Effector memory CD8-positive, alpha-beta T cell (primary cell): ENCODE results near the gene FURIN.

Experiments used
- ATAC-seq: fragments of 150-1000 bp; cut with Tn5 transposase; replicated peaks from 2 replicates; pipeline ENCODE4 v1.10.0; 2021; ENCODE audit warnings: mild to moderate bottlenecking, moderate library complexity
- DNase-seq, 3 experiments: peaks; one replicate each; pipeline ENCODE4 v3.0.0; 2021
- H3K27ac Mint-ChIP-seq, 2 donors: one replicate each; pipeline ENCODE4 v1.8.0; 2022; ENCODE audit warnings: mild to moderate bottlenecking in 2 of 2, mixed read lengths in 2 of 2, moderate library complexity in 2 of 2
- H3K27me3 Mint-ChIP-seq, 2 donors: one replicate each; pipeline ENCODE4 v1.8.0; 2022; ENCODE audit warnings: mixed read lengths in 2 of 2
- H3K36me3 Mint-ChIP-seq: one replicate; pipeline ENCODE4 v1.8.0; 2022; ENCODE audit warnings: mild to moderate bottlenecking, moderate library complexity, mixed read lengths; ENCODE audit not compliant: insufficient read depth
- H3K4me1 Mint-ChIP-seq, 2 donors: one replicate each; pipeline ENCODE4 v1.8.0; 2022; ENCODE audit warnings: low read depth in 2 of 2, mixed read lengths in 2 of 2
- H3K4me3 Mint-ChIP-seq, 2 donors: one replicate each; pipeline ENCODE4 v1.8.0; 2022; ENCODE audit warnings: mild to moderate bottlenecking in 2 of 2, mixed read lengths in 2 of 2, moderate library complexity in 2 of 2
- H3K9me3 Mint-ChIP-seq, 2 donors: one replicate each; pipeline ENCODE4 v1.8.0; 2022; ENCODE audit warnings: mixed read lengths in 2 of 2

Gene FURIN

GRCh38 chr15:90855139-90855538, 13.2 kb upstream of the FURIN start:
- Mint-ChIP-seq H3K27ac (peak overlapping the region; percentile 56 to 85), H3K4me3 (peak overlapping the region in 1 of 2 donors; percentile 48), H3K4me1 (peaks cover 27 to 64% of the 10 kb centered on the region in 2 donors), H3K9me3 (no peaks in the 10 kb centered on the region), H3K27me3 (peaks cover 7 to 8% of the 10 kb centered on the region in 2 donors), H3K36me3 (peaks cover 45% of the 10 kb centered on the region)
- ATAC-seq (no peak), DNase-seq (no peak)

DNA sequence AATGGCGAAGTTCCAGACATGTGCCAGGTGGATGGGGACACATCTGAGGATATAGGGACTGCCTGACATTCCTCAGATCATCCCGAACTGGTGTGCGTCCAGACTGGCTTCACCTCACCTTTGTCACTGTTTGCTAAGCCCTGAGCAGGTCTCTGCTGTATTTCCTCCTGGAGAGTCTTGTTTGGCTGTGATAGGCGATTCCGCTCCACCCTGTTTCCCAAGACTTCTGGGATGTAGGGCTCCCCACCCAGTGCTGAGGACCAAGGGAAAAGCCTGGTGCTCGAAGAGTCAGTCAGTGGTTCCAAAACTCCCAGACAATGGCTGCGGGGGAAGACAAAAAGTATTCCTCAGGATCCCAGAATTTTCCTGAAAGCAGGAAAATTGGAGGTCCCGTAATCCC, 11.1 kb upstream of the FURIN start:
- no peak for DNase-seq

GRCh38 chr15:90857883-90858443, 10.4 kb upstream of the FURIN start:
- Mint-ChIP-seq H3K27me3 (no peaks in the 10 kb centered on the region), H3K4me1 (peaks cover 12 to 43% of the 10 kb centered on the region in 2 donors), H3K27ac (peak overlapping the region; percentile 29 to 85), H3K4me3 (peak overlapping the region in 1 of 2 donors; percentile 51), H3K9me3 (no peaks in the 10 kb centered on the region), H3K36me3 (peaks cover 24% of the 10 kb centered on the region)
- DNase-seq (no peak), ATAC-seq (peak; percentile 4)

More for the DNA sequence above, 11.1 kb upstream of the FURIN start:
- Mint-ChIP-seq H3K9me3 (no peaks in the 10 kb centered on the region), H3K4me1 (peaks cover 18 to 50% of the 10 kb centered on the region in 2 donors), H3K27me3 (no peaks in the 10 kb centered on the region), H3K36me3 (peaks cover 30% of the 10 kb centered on the region), H3K4me3 (peak overlapping the region in 1 of 2 donors; percentile 51), H3K27ac (peak overlapping the region; percentile 29 to 85)
- ATAC-seq: no peak

- Mint-ChIP-seq H3K27me3 (no peaks in the 10 kb centered on the region), H3K9me3 (no peaks in the 10 kb centered on the region), H3K36me3 (peaks cover 14% of the 10 kb centered on the region), H3K4me3 (peak overlapping the region in 1 of 2 donors; percentile 36), H3K27ac (peak overlapping the region in 1 of 2 donors; percentile 80), H3K4me1 (peaks cover 8 to 36% of the 10 kb centered on the region in 2 donors)
- DNase-seq (no peak), ATAC-seq (no peak)
These were observed 8.9 kb upstream of the FURIN start for GRCh38 chr15:90859234-90860131.

DNA sequence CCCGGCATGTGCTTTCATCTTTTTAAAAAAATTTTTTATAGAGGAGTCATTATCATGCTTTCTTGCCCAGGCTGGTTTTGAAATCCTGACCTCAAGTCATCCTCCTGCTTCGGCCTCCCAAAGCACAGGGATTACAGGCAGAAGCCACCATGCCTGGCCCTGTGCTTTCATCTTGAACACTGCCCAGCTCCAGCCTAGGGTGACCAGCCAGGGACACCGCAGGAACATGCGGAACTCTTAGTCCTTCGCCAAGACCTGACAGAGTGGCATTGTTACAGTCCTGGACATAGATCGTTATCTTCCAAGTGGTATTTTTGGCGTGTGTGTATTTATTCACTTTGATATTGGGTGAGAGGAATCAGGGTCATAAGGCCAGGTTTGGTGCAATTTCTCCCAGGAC, 7.9 kb upstream of the FURIN start:
- ATAC-seq: no peak
- no peak for DNase-seq
- no peak overlapping the region for H3K4me3 Mint-ChIP-seq
- H3K27me3 Mint-ChIP-seq: no peaks in the 10 kb centered on the region
- peaks cover 8 to 28% of the 10 kb centered on the region in 2 donors for H3K4me1 Mint-ChIP-seq
- H3K9me3 Mint-ChIP-seq: no peaks in the 10 kb centered on the region
- H3K27ac Mint-ChIP-seq: peak overlapping the region in 1 of 2 donors; percentile 80
- peaks cover 12% of the 10 kb centered on the region for H3K36me3 Mint-ChIP-seq

- H3K4me1 Mint-ChIP-seq: peaks cover 8 to 24% of the 10 kb centered on the region in 2 donors
These were observed 7.3 kb upstream of the FURIN start for GRCh38 chr15:90860942-90861675.

GRCh38 chr15:90862487-90862886, 5.9 kb upstream of the FURIN start:
- Mint-ChIP-seq H3K27me3 (no peaks in the 10 kb centered on the region), H3K36me3 (peaks cover 2% of the 10 kb centered on the region), H3K4me3 (no peak overlapping the region), H3K4me1 (peaks cover 0 to 15% of the 10 kb centered on the region in 2 donors), H3K9me3 (no peaks in the 10 kb centered on the region), H3K27ac (no peak overlapping the region)
- ATAC-seq (no peak), DNase-seq (no peak)

More at GRCh38 chr15:90860942-90861675, 7.3 kb upstream of the FURIN start:
- no peaks in the 10 kb centered on the region for H3K9me3 Mint-ChIP-seq
- H3K36me3 Mint-ChIP-seq: peaks cover 9% of the 10 kb centered on the region
- no peak overlapping the region for H3K4me3 Mint-ChIP-seq
- no peak overlapping the region for H3K27ac Mint-ChIP-seq
- ATAC-seq (no peak), DNase-seq (no peak)
- no peaks in the 10 kb centered on the region for H3K27me3 Mint-ChIP-seq

DNA sequence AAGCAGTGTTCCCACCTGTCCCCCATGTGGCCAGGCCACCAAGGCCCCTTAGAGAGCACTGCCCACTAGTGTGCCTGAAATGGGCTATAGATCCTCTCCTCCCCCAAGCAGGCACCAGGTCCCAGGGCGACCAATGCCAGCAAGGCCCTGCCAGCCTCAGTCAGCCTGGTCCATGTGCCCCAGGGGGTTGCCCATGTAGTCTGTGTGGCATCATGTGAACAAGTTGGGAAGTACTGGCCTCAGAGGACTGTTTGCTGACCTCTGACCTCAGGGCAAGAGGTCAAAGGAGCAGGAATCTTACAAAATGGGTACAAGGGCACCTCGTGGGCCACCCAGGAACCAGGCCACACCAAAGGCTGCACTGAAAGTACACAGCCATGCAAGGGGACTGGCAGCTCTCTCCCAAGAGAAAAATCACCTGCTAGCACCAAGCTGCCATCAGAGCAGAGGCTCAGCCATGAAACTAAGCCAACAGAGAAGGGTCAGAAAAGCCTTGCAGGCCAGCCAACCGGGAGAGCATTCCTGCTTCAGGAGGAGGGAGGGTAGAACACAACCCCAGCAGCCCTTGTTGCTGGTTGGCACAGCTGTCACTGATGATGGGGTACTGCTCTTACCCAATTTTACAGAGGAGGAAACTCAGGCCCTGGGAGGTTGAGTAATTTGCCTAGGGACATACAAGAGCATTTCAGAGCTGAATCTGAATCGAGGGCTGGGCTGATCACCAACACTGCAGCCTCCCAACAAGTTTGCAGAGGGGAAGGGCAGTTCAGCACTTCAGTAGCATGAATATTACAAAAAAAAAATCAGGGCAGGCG, 5.2 kb upstream of the FURIN start:
- H3K4me3 Mint-ChIP-seq: no peak overlapping the region
- DNase-seq (no peak), ATAC-seq (no peak)
- no peaks in the 10 kb centered on the region for H3K36me3 Mint-ChIP-seq
- peaks cover 0 to 9% of the 10 kb centered on the region in 2 donors for H3K4me1 Mint-ChIP-seq
- no peaks in the 10 kb centered on the region for H3K9me3 Mint-ChIP-seq
- no peaks in the 10 kb centered on the region for H3K27me3 Mint-ChIP-seq
- no peak overlapping the region for H3K27ac Mint-ChIP-seq

GRCh38 chr15:90863987-90864386, 4.4 kb upstream of the FURIN start:
- peaks cover 0 to 9% of the 10 kb centered on the region in 2 donors for H3K4me1 Mint-ChIP-seq
- H3K27ac Mint-ChIP-seq: no peak overlapping the region
- DNase-seq (no peak), ATAC-seq (no peak)
- no peaks in the 10 kb centered on the region for H3K9me3 Mint-ChIP-seq
- H3K4me3 Mint-ChIP-seq: no peak overlapping the region
- H3K27me3 Mint-ChIP-seq: no peaks in the 10 kb centered on the region
- H3K36me3 Mint-ChIP-seq: no peaks in the 10 kb centered on the region

GRCh38 chr15:90864507-90864906, 3.9 kb upstream of the FURIN start:
- DNase-seq (no peak), ATAC-seq (no peak)
- Mint-ChIP-seq H3K4me1 (peaks cover 5 to 9% of the 10 kb centered on the region in 2 donors), H3K9me3 (no peaks in the 10 kb centered on the region), H3K4me3 (no peak overlapping the region), H3K36me3 (no peaks in the 10 kb centered on the region), H3K27ac (no peak overlapping the region), H3K27me3 (no peaks in the 10 kb centered on the region)

DNA sequence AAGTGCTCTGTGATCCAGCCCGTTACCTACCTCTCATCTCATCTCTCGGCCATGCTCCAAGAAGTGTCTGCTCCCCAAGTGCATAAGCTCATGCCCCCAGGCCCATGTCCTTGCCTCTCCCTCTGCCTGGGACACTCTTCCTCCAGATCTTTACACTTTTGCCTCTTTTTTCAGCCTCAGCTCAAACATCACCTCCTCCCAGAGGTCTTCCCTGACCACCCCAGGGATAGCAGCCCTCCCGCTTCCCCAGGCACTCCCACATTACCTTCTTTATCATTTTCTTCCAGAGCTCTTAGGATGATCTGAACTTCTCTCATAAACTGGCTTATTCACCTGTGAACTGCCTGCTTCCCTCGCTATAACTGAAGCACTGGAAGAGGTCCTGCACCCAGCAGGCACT, 2.7 kb upstream of the FURIN start:
- H3K27me3 Mint-ChIP-seq: no peaks in the 10 kb centered on the region
- H3K4me1 Mint-ChIP-seq: peaks cover 15 to 17% of the 10 kb centered on the region in 2 donors
- no peak overlapping the region for H3K27ac Mint-ChIP-seq
- H3K4me3 Mint-ChIP-seq: no peak overlapping the region
- no peak for ATAC-seq
- DNase-seq: no peak
- H3K9me3 Mint-ChIP-seq: no peaks in the 10 kb centered on the region
- H3K36me3 Mint-ChIP-seq: peaks cover 10% of the 10 kb centered on the region

DNA sequence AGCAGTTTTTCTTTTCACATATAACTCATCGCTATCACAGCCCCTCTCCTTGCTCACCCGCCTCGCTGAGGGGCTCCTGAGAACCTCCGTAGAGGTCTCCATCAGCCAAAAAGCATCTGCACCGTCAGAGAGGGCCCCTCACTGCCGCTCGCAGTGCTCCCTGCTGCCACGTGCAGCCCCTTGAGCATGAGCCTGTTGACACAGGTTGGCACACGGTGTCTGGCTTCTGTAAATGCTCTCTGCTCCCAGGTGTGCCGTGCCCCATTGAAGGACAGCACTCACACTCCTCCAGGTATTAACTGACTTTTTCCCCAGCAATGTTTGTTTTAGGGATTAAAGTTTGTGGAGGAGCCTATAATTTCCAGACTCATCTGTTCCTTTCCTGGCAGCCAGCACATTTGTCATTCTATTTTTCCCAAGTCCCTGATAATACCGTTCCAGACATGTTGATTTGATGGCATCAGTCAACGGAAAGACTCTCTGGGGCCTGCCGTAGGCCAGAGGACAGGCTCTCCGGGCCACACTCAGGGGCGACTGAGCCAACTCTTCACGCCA, 2.1 kb upstream of the FURIN start:
- Mint-ChIP-seq H3K36me3 (peaks cover 14% of the 10 kb centered on the region), H3K4me3 (no peak overlapping the region), H3K9me3 (no peaks in the 10 kb centered on the region), H3K4me1 (peaks cover 18 to 21% of the 10 kb centered on the region in 2 donors), H3K27ac (no peak overlapping the region), H3K27me3 (no peaks in the 10 kb centered on the region)
- DNase-seq: no peak
- ATAC-seq: no peak
